ENCODE data around the gene ABHD12. TPM values are rescaled to one million over a fixed set of nuclear protein-coding genes. Genes with fewer than 3 reads are reported as not detected.
"Not testable (repeated sequence)": the region's sequence is repeated elsewhere in the genome, so short reads cannot be mapped to it uniquely, and the experiment has no call there.

The ABHD12 gene
- total RNA-seq, 1 experiment from 2014 or later = 36.4 TPM

- no peaks in the 10 kb centered on the region for H3K36me3 ChIP-seq (replicated peaks; ENCODE audit: control insufficient read depth, insufficient read depth, low read length)
- no peak for DNase-seq
- H3K4me3 ChIP-seq (ENCODE audit: insufficient read depth, low read depth, low read length) = no peak overlapping the region
- no peaks in the 10 kb centered on the region for H3K27me3 ChIP-seq (ENCODE audit: control insufficient read depth, insufficient read depth, low read length)
Observed at GRCh38 chr20:25353353-25353746, 37.3 kb downstream of the ABHD12 start.

- H3K36me3 ChIP-seq (replicated peaks; ENCODE audit: control insufficient read depth, insufficient read depth, low read length) = no peaks in the 10 kb centered on the region
- DNase-seq = no peak
- no peaks in the 10 kb centered on the region for H3K27me3 ChIP-seq (ENCODE audit: control insufficient read depth, insufficient read depth, low read length)
- no peak overlapping the region for H3K4me3 ChIP-seq (ENCODE audit: insufficient read depth, low read depth, low read length)
Observed at GRCh38 chr20:25352746-25353145, 37.9 kb downstream of the ABHD12 start.

GRCh38 chr20:25351024-25351360 lies 39.6 kb downstream of the ABHD12 start:
- H3K27me3 ChIP-seq (ENCODE audit: control insufficient read depth, insufficient read depth, low read length) = no peaks in the 10 kb centered on the region
- DNase-seq = no peak
- no peak overlapping the region for H3K4me3 ChIP-seq (ENCODE audit: insufficient read depth, low read depth, low read length)
- H3K36me3 ChIP-seq (replicated peaks; ENCODE audit: control insufficient read depth, insufficient read depth, low read length) = no peaks in the 10 kb centered on the region

GRCh38 chr20:25346349-25346748 lies 44.3 kb downstream of the ABHD12 start:
- DNase-seq = no peak
- H3K27me3 ChIP-seq (ENCODE audit: control insufficient read depth, insufficient read depth, low read length) = no peaks in the 10 kb centered on the region
- H3K36me3 ChIP-seq (replicated peaks; ENCODE audit: control insufficient read depth, insufficient read depth, low read length) = no peaks in the 10 kb centered on the region
- no peak overlapping the region for H3K4me3 ChIP-seq (ENCODE audit: insufficient read depth, low read depth, low read length)

GRCh38 chr20:25345721-25346120 lies 44.9 kb downstream of the ABHD12 start:
- DNase-seq = no peak
- Histone ChIP-seq H3K27me3 (ENCODE audit: control insufficient read depth, insufficient read depth, low read length) (no peaks in the 10 kb centered on the region), H3K4me3 (ENCODE audit: insufficient read depth, low read depth, low read length) (no peak overlapping the region), H3K36me3 (replicated peaks; ENCODE audit: control insufficient read depth, insufficient read depth, low read length) (no peaks in the 10 kb centered on the region)

GRCh38 chr20:25344634-25345033 lies 46.0 kb downstream of the ABHD12 start:
- Histone ChIP-seq H3K36me3 (replicated peaks; ENCODE audit: control insufficient read depth, insufficient read depth, low read length) (no peaks in the 10 kb centered on the region), H3K4me3 (ENCODE audit: insufficient read depth, low read depth, low read length) (no peak overlapping the region), H3K27me3 (ENCODE audit: control insufficient read depth, insufficient read depth, low read length) (no peaks in the 10 kb centered on the region)
- no peak for DNase-seq

GRCh38 chr20:25341716-25342680 lies 48.6 kb downstream of the ABHD12 start:
- Histone ChIP-seq H3K36me3 (replicated peaks; ENCODE audit: control insufficient read depth, insufficient read depth, low read length) (no peaks in the 10 kb centered on the region; the same call in none of the 2 replicates), H3K4me3 (ENCODE audit: insufficient read depth, low read depth, low read length) (no peak overlapping the region), H3K27me3 (ENCODE audit: control insufficient read depth, insufficient read depth, low read length) (no peaks in the 10 kb centered on the region)
- DNase-seq = peak; percentile 25

GRCh38 chr20:25340380-25340779 lies 50.3 kb downstream of the ABHD12 start:
- DNase-seq = no peak
- Histone ChIP-seq H3K27me3 (ENCODE audit: control insufficient read depth, insufficient read depth, low read length) (no peaks in the 10 kb centered on the region), H3K4me3 (ENCODE audit: insufficient read depth, low read depth, low read length) (no peak overlapping the region), H3K36me3 (replicated peaks; ENCODE audit: control insufficient read depth, insufficient read depth, low read length) (no peaks in the 10 kb centered on the region; the same call in none of the 2 replicates)

GRCh38 chr20:25339608-25340007 lies 51.0 kb downstream of the ABHD12 start:
- DNase-seq = no peak
- Histone ChIP-seq H3K4me3 (ENCODE audit: insufficient read depth, low read depth, low read length) (no peak overlapping the region), H3K27me3 (ENCODE audit: control insufficient read depth, insufficient read depth, low read length) (no peaks in the 10 kb centered on the region), H3K36me3 (replicated peaks; ENCODE audit: control insufficient read depth, insufficient read depth, low read length) (no peaks in the 10 kb centered on the region; the same call in none of the 2 replicates)

- H3K4me3 ChIP-seq (ENCODE audit: insufficient read depth, low read depth, low read length) = no peak overlapping the region
- no peaks in the 10 kb centered on the region; the same call in none of the 2 replicates for H3K36me3 ChIP-seq (replicated peaks; ENCODE audit: control insufficient read depth, insufficient read depth, low read length)
- H3K27me3 ChIP-seq (ENCODE audit: control insufficient read depth, insufficient read depth, low read length) = no peaks in the 10 kb centered on the region
- no peak for DNase-seq
Observed at GRCh38 chr20:25338112-25339023, 52.3 kb downstream of the ABHD12 start.

GRCh38 chr20:25336561-25337422 lies 53.8 kb downstream of the ABHD12 start:
- H3K36me3 ChIP-seq (replicated peaks; ENCODE audit: control insufficient read depth, insufficient read depth, low read length) = no peaks in the 10 kb centered on the region; the same call in none of the 2 replicates
- no peak overlapping the region for H3K4me3 ChIP-seq (ENCODE audit: insufficient read depth, low read depth, low read length)
- DNase-seq = peak; percentile 79
- H3K27me3 ChIP-seq (ENCODE audit: control insufficient read depth, insufficient read depth, low read length) = no peaks in the 10 kb centered on the region

GRCh38 chr20:25334972-25335371 lies 55.7 kb downstream of the ABHD12 start:
- not testable (repeated sequence) for H3K36me3 ChIP-seq (replicated peaks; ENCODE audit: control insufficient read depth, insufficient read depth, low read length); H3K4me3 ChIP-seq (ENCODE audit: insufficient read depth, low read depth, low read length); H3K27me3 ChIP-seq (ENCODE audit: control insufficient read depth, insufficient read depth, low read length); DNase-seq

- H3K4me3 ChIP-seq (ENCODE audit: insufficient read depth, low read depth, low read length) = no peak overlapping the region
- H3K27me3 ChIP-seq (ENCODE audit: control insufficient read depth, insufficient read depth, low read length) = no peaks in the 10 kb centered on the region
- no peaks in the 10 kb centered on the region for H3K36me3 ChIP-seq (replicated peaks; ENCODE audit: control insufficient read depth, insufficient read depth, low read length)
- peak; percentile 28 for DNase-seq
Observed at GRCh38 chr20:25328954-25329498, 61.6 kb downstream of the ABHD12 start.

Data from H7 (cell line).